Hepatic stellate cell (primary cell): ENCODE measurements around the gene OLIG1.

Experiments
- DNase-seq: peaks from one replicate; pipeline ENCODE4 v3.0.0; 2011; ENCODE audit warnings: low spot score

The OLIG1 gene, protein sequence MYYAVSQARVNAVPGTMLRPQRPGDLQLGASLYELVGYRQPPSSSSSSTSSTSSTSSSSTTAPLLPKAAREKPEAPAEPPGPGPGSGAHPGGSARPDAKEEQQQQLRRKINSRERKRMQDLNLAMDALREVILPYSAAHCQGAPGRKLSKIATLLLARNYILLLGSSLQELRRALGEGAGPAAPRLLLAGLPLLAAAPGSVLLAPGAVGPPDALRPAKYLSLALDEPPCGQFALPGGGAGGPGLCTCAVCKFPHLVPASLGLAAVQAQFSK

DNA sequence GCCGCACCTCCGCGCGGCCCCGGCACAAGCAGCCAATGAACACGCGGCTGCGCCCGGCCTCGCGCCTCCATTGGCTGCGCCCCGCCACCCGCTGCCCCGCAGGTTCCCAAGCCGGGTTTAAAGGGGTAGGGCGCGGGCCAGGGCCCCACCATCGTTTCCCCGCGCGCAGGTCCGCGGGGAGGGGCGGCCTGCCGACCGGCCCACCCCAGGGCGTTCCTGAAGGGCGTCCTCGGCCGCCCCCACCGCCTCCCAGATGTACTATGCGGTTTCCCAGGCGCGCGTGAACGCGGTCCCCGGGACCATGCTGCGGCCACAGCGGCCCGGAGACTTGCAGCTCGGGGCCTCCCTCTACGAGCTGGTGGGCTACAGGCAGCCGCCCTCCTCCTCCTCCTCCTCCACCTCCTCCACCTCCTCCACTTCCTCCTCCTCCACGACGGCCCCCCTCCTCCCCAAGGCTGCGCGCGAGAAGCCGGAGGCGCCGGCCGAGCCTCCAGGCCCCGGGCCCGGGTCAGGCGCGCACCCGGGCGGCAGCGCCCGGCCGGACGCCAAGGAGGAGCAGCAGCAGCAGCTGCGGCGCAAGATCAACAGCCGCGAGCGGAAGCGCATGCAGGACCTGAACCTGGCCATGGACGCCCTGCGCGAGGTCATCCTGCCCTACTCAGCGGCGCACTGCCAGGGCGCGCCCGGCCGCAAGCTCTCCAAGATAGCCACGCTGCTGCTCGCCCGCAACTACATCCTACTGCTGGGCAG is at the start of gene OLIG1:
Gene OLIG1 (plus strand): TSS at position 148 of the 750 bp plus-strand sequence. CDS start 106 bp downstream, at position 254.
- no peak for DNase-seq

DNA sequence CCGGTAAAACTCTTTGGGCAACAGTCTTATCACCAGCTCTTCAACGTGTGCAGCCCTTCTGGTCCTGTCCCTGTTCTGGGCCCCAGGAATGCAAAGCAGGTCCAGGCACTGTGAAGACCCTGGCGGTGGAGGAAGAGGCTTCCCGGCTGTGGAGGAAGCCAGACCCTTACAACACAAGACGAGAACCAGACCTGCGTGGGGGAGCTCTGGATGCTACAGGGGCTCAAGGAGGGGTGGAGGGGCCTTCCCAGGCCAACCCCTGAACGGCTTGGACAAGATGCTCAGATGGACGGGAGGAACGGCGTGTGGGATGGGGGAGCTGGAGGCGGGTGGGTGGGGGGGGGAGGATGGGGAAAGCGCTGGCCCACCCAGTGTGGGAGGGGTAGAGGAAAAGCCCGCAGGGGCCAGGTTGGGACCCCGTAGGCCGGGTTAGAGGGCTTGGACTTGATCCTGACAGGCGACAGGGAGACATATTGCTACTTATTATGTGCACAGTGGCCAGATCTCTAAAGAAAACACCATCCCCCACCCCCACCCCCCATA is 49.3 kb upstream of the OLIG1 start:
- DNase-seq, result no peak

DNA sequence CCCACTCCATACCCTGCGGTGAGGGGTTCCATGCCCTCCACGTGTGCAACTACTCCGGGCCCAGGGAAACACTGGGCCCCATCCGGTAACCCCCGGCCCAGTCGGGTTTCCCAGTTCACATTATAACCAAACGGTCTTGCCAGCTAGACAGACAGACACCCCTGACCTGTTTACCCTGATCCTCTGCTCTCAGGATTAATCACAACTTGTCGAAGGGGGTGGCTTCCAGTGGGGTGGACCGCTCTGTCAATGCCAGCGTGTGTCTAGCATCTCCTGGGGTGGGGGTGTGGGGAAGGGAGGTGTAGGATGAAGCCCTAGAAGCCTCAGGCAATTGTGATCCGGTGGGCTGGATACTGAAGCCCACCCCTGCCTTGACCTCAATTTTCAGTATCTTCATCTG is 48.8 kb upstream of the OLIG1 start:
- no peak for DNase-seq

DNA sequence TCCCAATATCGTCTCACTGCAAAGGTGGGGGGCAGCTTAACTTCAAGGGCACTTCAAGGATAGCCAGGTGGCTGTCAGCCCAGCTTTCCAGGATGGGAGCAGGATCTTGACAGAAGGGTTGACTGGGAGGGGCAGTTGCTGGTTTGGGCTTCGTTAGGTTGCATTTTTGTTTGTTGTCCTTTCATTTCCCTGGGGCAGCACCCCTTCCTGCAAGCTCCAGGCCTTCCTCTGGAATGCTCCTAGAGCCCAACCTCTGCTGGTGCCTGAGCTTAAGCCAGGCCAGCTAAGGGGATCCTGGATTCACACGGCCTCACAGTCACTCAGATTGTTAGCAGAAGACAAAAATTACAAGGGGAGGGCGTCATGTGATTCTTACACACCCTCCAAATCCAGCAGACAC is 48.3 kb upstream of the OLIG1 start:
- no peak for DNase-seq

DNA sequence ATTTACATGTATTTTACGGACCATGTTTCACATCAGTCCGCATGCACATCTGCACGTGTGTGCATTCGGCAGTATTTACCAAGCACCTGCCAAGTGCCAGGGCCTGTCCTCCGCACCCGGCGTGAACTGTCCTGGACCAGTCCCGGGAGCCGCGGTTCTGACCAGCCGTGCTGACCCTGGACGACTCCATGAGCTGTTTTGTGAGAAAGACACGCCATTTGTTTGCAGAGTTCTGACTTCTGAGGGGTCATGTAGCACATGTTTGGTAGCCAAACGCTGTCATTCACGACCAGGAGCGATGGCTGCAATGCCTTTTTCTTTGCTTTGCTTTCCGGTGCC is 47.5 kb upstream of the OLIG1 start:
- no peak for DNase-seq

DNA sequence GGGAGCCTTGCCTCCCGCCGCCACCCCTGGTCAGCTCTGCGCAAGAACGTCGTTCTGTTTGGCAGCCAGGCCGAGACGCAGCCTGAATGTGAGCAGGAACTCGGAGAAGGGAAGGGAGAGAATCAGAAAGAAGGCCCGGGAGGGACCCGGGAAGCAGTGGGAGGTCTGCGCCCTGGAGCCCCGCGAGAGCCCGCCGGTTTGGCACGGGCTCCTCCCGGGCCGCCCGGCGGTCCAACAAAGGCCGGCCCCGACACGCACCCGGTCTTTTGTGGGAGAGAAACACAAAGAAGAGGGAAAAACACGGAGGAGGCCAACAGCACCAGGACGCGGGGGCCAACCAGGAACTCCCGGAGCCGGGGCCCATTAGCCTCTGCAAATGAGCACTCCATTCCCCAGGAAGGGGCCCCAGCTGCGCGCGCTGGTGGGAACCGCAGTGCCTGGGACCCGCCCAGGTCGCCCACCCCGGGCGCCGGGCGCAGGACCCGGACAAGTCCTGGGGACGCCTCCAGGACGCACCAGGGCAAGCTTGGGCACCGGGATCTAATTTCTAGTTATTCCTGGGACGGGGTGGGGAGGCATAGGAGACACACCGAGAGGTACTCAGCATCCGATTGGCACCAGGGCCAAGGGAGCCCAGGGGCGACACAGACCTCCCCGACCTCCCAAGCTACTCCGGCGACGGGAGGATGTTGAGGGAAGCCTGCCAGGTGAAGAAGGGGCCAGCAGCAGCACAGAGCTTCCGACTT is 46.9 kb upstream of the OLIG1 start:
- no peak for DNase-seq

DNA sequence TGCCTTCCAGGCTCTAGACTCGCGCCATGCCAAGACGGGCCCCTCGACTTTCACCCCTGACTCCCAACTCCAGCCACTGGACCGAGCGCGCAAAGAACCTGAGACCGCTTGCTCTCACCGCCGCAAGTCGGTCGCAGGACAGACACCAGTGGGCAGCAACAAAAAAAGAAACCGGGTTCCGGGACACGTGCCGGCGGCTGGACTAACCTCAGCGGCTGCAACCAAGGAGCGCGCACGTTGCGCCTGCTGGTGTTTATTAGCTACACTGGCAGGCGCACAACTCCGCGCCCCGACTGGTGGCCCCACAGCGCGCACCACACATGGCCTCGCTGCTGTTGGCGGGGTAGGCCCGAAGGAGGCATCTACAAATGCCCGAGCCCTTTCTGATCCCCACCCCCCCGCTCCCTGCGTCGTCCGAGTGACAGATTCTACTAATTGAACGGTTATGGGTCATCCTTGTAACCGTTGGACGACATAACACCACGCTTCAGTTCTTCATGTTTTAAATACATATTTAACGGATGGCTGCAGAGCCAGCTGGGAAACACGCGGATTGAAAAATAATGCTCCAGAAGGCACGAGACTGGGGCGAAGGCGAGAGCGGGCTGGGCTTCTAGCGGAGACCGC is 46.3 kb upstream of the OLIG1 start:
- no peak for DNase-seq

DNA sequence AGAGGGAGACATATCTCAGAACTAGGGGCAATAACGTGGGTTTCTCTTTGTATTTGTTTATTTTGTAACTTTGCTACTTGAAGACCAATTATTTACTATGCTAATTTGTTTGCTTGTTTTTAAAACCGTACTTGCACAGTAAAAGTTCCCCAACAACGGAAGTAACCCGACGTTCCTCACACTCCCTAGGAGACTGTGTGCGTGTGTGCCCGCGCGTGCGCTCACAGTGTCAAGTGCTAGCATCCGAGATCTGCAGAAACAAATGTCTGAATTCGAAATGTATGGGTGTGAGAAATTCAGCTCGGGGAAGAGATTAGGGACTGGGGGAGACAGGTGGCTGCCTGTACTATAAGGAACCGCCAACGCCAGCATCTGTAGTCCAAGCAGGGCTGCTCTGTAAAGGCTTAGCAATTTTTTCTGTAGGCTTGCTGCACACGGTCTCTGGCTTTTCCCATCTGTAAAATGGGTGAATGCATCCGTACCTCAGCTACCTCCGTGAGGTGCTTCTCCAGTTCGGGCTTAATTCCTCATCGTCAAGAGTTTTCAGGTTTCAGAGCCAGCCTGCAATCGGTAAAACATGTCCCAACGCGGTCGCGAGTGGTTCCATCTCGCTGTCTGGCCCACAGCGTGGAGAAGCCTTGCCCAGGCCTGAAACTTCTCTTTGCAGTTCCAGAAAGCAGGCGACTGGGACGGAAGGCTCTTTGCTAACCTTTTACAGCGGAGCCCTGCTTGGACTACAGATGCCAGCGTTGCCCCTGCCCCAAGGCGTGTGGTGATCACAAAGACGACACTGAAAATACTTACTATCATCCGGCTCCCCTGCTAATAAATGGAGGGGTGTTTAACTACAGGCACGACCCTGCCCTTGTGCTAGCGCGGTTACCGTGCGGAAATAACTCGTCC is 45.5 kb upstream of the OLIG1 start:
- DNase-seq, result no peak

DNA sequence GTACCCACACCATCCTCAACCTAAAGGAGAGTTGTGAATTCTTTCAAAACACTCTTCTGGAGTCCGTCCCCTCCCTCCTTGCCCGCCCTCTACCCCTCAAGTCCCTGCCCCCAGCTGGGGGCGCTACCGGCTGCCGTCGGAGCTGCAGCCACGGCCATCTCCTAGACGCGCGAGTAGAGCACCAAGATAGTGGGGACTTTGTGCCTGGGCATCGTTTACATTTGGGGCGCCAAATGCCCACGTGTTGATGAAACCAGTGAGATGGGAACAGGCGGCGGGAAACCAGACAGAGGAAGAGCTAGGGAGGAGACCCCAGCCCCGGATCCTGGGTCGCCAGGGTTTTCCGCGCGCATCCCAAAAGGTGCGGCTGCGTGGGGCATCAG is 44.8 kb upstream of the OLIG1 start:
- no peak for DNase-seq

DNA sequence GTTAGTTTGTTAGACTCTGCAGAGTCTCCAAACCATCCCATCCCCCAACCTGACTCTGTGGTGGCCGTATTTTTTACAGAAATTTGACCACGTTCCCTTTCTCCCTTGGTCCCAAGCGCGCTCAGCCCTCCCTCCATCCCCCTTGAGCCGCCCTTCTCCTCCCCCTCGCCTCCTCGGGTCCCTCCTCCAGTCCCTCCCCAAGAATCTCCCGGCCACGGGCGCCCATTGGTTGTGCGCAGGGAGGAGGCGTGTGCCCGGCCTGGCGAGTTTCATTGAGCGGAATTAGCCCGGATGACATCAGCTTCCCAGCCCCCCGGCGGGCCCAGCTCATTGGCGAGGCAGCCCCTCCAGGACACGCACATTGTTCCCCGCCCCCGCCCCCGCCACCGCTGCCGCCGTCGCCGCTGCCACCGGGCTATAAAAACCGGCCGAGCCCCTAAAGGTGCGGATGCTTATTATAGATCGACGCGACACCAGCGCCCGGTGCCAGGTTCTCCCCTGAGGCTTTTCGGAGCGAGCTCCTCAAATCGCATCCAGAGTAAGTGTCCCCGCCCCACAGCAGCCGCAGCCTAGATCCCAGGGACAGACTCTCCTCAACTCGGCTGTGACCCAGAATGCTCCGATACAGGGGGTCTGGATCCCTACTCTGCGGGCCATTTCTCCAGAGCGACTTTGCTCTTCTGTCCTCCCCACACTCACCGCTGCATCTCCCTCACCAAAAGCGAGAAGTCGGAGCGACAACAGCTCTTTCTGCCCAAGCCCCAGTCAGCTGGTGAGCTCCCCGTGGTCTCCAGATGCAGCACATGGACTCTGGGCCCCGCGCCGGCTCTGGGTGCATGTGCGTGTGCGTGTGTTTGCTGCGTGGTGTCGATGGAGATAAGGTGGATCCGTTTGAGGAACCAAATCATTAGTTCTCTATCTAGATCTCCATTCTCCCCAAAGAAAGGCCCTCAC is 44.2 kb upstream of the OLIG1 start, which contains the start of gene OLIG2:
Gene OLIG2 (plus strand): TSS at position 447 of the 954 bp plus-strand sequence. CDS start 928 bp downstream, outside the sequence.
- DNase-seq, result no peak

DNA sequence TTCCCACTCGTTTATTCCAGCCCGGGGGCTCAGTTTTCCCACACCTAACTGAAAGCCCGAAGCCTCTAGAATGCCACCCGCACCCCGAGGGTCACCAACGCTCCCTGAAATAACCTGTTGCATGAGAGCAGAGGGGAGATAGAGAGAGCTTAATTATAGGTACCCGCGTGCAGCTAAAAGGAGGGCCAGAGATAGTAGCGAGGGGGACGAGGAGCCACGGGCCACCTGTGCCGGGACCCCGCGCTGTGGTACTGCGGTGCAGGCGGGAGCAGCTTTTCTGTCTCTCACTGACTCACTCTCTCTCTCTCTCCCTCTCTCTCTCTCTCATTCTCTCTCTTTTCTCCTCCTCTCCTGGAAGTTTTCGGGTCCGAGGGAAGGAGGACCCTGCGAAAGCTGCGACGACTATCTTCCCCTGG is 43.5 kb upstream of the OLIG1 start:
- DNase-seq, result no peak

DNA sequence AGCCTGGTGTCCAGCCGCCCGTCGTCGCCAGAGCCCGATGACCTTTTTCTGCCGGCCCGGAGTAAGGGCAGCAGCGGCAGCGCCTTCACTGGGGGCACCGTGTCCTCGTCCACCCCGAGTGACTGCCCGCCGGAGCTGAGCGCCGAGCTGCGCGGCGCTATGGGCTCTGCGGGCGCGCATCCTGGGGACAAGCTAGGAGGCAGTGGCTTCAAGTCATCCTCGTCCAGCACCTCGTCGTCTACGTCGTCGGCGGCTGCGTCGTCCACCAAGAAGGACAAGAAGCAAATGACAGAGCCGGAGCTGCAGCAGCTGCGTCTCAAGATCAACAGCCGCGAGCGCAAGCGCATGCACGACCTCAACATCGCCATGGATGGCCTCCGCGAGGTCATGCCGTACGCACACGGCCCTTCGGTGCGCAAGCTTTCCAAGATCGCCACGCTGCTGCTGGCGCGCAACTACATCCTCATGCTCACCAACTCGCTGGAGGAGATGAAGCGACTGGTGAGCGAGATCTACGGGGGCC is 43.0 kb upstream of the OLIG1 start:
- no peak for DNase-seq

DNA sequence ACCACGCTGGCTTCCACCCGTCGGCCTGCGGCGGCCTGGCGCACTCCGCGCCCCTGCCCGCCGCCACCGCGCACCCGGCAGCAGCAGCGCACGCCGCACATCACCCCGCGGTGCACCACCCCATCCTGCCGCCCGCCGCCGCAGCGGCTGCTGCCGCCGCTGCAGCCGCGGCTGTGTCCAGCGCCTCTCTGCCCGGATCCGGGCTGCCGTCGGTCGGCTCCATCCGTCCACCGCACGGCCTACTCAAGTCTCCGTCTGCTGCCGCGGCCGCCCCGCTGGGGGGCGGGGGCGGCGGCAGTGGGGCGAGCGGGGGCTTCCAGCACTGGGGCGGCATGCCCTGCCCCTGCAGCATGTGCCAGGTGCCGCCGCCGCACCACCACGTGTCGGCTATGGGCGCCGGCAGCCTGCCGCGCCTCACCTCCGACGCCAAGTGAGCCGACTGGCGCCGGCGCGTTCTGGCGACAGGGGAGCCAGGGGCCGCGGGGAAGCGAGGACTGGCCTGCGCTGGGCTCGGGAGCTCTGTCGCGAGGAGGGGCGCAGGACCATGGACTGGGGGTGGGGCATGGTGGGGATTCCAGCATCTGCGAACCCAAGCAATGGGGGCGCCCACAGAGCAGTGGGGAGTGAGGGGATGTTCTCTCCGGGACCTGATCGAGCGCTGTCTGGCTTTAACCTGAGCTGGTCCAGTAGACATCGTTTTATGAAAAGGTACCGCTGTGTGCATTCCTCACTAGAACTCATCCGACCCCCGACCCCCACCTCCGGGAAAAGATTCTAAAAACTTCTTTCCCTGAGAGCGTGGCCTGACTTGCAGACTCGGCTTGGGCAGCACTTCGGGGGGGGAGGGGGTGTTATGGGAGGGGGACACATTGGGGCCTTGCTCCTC is 42.3 kb upstream of the OLIG1 start:
- no peak for DNase-seq

DNA sequence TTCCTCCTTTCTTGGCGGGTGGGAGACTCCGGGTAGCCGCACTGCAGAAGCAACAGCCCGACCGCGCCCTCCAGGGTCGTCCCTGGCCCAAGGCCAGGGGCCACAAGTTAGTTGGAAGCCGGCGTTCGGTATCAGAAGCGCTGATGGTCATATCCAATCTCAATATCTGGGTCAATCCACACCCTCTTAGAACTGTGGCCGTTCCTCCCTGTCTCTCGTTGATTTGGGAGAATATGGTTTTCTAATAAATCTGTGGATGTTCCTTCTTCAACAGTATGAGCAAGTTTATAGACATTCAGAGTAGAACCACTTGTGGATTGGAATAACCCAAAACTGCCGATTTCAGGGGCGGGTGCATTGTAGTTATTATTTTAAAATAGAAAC is 41.7 kb upstream of the OLIG1 start:
- no peak for DNase-seq

DNA sequence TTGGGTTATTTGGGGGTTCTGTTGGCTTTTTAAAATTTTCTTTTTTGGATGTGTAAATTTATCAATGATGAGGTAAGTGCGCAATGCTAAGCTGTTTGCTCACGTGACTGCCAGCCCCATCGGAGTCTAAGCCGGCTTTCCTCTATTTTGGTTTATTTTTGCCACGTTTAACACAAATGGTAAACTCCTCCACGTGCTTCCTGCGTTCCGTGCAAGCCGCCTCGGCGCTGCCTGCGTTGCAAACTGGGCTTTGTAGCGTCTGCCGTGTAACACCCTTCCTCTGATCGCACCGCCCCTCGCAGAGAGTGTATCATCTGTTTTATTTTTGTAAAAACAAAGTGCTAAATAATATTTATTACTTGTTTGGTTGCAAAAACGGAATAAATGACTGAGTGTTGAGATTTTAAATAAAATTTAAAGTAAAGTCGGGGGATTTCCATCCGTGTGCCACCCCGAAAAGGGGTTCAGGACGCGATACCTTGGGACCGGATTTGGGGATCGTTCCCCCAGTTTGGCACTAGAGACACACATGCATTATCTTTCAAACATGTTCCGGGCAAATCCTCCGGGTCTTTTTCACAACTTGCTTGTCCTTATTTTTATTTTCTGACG is 41.1 kb upstream of the OLIG1 start:
- no peak for DNase-seq

DNA sequence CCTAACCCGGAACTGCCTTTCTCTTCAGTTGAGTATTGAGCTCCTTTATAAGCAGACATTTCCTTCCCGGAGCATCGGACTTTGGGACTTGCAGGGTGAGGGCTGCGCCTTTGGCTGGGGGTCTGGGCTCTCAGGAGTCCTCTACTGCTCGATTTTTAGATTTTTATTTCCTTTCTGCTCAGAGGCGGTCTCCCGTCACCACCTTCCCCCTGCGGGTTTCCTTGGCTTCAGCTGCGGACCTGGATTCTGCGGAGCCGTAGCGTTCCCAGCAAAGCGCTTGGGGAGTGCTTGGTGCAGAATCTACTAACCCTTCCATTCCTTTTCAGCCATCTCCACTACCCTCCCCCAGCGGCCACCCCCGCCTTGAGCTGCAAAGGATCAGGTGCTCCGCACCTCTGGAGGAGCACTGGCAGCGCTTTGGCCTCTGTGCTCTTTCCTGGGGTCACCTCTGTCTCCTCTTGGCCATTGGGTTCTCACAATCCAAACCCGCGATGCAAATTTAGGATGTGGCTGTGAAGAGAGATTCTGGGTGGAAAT is 40.5 kb upstream of the OLIG1 start:
- no peak for DNase-seq

DNA sequence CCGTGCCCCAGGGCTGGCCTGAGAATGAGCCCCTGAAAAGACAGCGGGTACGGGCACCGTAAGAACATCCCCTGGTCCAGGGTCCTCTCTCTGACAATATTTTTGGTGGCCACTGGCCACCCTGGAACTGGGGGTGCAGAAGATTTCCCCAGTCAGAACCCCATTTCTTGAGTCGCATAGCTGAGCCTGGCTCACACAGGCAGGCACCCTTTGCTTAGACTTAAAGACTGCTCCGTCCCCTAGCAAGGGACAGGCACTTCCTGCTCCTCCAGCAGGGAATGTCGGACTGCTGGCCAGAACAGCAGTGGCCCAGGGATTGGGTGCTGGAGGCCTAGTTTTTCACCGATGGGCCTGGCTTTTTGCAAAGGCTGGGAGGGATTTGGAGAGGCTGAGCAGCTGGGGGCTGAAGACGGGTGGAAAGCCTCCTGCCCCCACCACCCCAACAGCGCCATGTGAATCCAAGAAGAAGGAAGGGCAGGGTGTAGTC is 39.9 kb upstream of the OLIG1 start:
- no peak for DNase-seq

DNA sequence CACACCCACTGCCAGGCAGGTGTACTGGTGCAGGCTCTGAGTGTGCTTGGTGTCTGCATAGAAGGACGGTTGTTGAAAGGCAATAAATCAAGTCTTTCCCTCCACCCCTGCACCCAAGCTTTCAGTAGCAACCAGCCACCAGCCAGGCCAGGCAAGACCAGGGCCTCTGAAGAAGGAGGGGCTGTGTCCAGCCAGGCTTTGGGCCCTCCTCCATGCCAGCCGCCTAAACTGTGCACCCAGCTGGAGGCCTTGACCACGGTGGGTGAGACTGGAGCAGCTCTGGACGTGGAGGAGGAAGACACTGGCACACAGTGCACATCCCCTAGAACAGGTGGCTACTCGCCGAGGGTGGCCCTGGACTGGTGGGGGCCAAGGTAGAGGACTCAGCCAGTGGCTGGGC is 39.3 kb upstream of the OLIG1 start:
- no peak for DNase-seq
